ENCODE measurements around the gene UTP15. TPM values are rescaled to one million over a fixed set of nuclear protein-coding genes. Genes with fewer than 3 reads are reported as not detected.

The UTP15 gene
- total and polyA plus RNA-seq, 11 donors = 2.3 to 12.5 (median 8.6) TPM

GRCh38 chr5:73531356-73531755, 34.2 kb upstream of the UTP15 start:
- ATAC-seq = no peak
- intact Hi-C loops (cut with DNase I) = loop anchor here in 4 of 10 donors (10.0 kb wide), 1 partner anchor 447 kb away; no protein-coding TSS in a partner anchor
- H3K27me3 ChIP-seq = peaks cover 0 to 15% (median 0%) of the 10 kb centered on the region in 9 donors
- no peak overlapping the region for H3K27ac ChIP-seq
- no peak overlapping the region for H3K4me3 ChIP-seq
- no peaks in the 10 kb centered on the region for H3K36me3 ChIP-seq
- no peaks in the 10 kb centered on the region for H3K4me1 ChIP-seq
- TF ChIP-seq POLR2A (IDR thresholded peaks at IDR 0.05) (no peak), CTCF (IDR thresholded peaks at IDR 0.05) (no peak)
- no peaks in the 10 kb centered on the region for H3K9me3 ChIP-seq
- 85 to 94% (median 90%) methylated on average over 1 of the region's 1 CpG for WGBS, 4 donors
- DNase-seq = no peak

GRCh38 chr5:73532195-73532594, 33.3 kb upstream of the UTP15 start:
- Histone ChIP-seq H3K4me1 (no peaks in the 10 kb centered on the region), H3K27ac (no peak overlapping the region), H3K36me3 (no peaks in the 10 kb centered on the region), H3K9me3 (no peaks in the 10 kb centered on the region), H3K27me3 (peaks cover 0 to 15% (median 0%) of the 10 kb centered on the region in 9 donors), H3K4me3 (no peak overlapping the region)
- WGBS, 4 donors = 73 to 83% (median 77%) methylated on average over 5 of the region's 5 CpGs
- DNase-seq (no peak), ATAC-seq (no peak)
- intact Hi-C loops (cut with DNase I) = loop anchor here in 4 of 10 donors (10.0 kb wide), 1 partner anchor 447 kb away; no protein-coding TSS in a partner anchor
- TF ChIP-seq POLR2A (IDR thresholded peaks at IDR 0.05) (no peak), CTCF (IDR thresholded peaks at IDR 0.05) (no peak)

- intact Hi-C loops (cut with DNase I) = loop anchor here in 4 of 10 donors (10.0 kb wide), 1 partner anchor 449 kb away; no protein-coding TSS in a partner anchor
- ATAC-seq = no peak
Measured at GRCh38 chr5:73534011-73534644, 31.4 kb upstream of the UTP15 start.

More at GRCh38 chr5:73534011-73534644, 31.4 kb upstream of the UTP15 start:
- H3K27ac ChIP-seq = no peak overlapping the region
- no peaks in the 10 kb centered on the region for H3K4me1 ChIP-seq
- H3K4me3 ChIP-seq = no peak overlapping the region
- H3K36me3 ChIP-seq = no peaks in the 10 kb centered on the region
- TF ChIP-seq POLR2A (IDR thresholded peaks at IDR 0.05) (no peak), CTCF (IDR thresholded peaks at IDR 0.05) (no peak)
- WGBS, 4 donors = 75 to 79% (median 79%) methylated on average over 5 of the region's 5 CpGs
- H3K9me3 ChIP-seq = no peaks in the 10 kb centered on the region
- peaks cover 0 to 15% (median 0%) of the 10 kb centered on the region in 9 donors for H3K27me3 ChIP-seq
- DNase-seq = no peak

All from heart left ventricle (tissue), 16 donors.